Esophagus squamous epithelium (tissue), 4 donors: ENCODE measurements around the gene RAB40C.

ENCODE experiments used
- CTCF ChIP-seq, 6 experiments: fragments of 450-650 bp in 4 of 6; fragments of 200-600 bp in 2 of 6; sonication (generic) in 2 of 6; IDR thresholded peaks; one replicate each; pipeline ENCODE4 v1.5.1; 2016 to 2019; ENCODE audit warnings: antibody characterized with exemption in 6 of 6, mild to moderate bottlenecking in 4 of 6, moderate library complexity in 4 of 6
- POLR2A ChIP-seq, 4 donors: fragments of 450-650 bp; IDR thresholded peaks; one replicate each; pipeline ENCODE4 v1.6.1; 2017; ENCODE audit warnings: antibody characterized with exemption in 4 of 4, mild to moderate bottlenecking in 4 of 4, moderate library complexity in 3 of 4

DNA sequence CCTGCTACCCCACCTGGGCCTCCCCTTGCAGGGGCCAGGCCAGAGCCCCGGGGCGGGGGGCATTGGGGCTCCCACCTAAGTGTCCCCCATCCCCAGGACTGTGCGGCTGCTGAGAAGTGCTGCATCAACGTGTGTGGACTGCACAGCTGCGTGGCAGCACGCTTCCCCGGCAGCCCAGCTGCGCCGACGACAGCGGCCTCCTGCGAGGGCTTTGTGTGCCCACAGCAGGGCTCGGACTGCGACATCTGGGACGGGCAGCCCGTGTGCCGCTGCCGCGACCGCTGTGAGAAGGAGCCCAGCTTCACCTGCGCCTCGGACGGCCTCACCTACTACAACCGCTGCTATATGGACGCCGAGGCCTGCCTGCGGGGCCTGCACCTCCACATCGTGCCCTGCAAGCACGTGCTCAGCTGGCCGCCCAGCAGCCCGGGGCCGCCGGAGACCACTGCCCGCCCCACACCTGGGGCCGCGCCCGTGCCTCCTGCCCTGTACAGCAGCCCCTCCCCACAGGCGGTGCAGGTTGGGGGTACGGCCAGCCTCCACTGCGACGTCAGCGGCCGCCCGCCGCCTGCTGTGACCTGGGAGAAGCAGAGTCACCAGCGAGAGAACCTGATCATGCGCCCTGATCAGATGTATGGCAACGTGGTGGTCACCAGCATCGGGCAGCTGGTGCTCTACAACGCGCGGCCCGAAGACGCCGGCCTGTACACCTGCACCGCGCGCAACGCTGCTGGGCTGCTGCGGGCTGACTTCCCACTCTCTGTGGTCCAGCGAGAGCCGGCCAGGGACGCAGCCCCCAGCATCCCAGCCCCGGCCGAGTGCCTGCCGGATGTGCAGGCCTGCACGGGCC is 42.8 kb downstream of the RAB40C start:
- no peak for TF ChIP-seq CTCF (IDR thresholded peaks at IDR 0.05)
- no peak for TF ChIP-seq POLR2A (IDR thresholded peaks at IDR 0.05)
